NCI-H2107 treated with DMSO at 0.1 percent for 48 hours (cell line): Measurements from ENCODE around the gene ANAPC5.

Experiments used
- DNase-seq: peaks from one replicate; lab custom pipeline; 2025; ENCODE audit not compliant: unreplicated experiment; lab: John Stamatoyannopoulos, UW

ANAPC5 gene

GRCh38 chr12:121371404-121371803, 19.2 kb upstream of the ANAPC5 start:
- no peak for DNase-seq

GRCh38 chr12:121366063-121366459, 13.8 kb upstream of the ANAPC5 start:
- no peak for DNase-seq

GRCh38 chr12:121365416-121366062, 13.3 kb upstream of the ANAPC5 start:
- no peak for DNase-seq

- DNase-seq, result no peak
Observed at GRCh38 chr12:121364683-121365121, 12.5 kb upstream of the ANAPC5 start.

- no peak for DNase-seq
Observed at GRCh38 chr12:121358073-121358472, 5.9 kb upstream of the ANAPC5 start.

- DNase-seq, result no peak
Observed at GRCh38 chr12:121357331-121357730, 5.1 kb upstream of the ANAPC5 start.

- DNase-seq, result no peak
Observed at GRCh38 chr12:121356657-121357056, 4.4 kb upstream of the ANAPC5 start.

- DNase-seq, result no peak
Observed at GRCh38 chr12:121355818-121356217, 3.6 kb upstream of the ANAPC5 start.

- DNase-seq, result peak; percentile 95
Observed at GRCh38 chr12:121352682-121353018, 439 bp upstream of the ANAPC5 start.

- DNase-seq, result no peak
Observed at GRCh38 chr12:121346747-121347146, 5.5 kb downstream of the ANAPC5 start.

- DNase-seq, result no peak
Observed at GRCh38 chr12:121345151-121345815, 6.9 kb downstream of the ANAPC5 start.

GRCh38 chr12:121344506-121344905, 7.7 kb downstream of the ANAPC5 start:
- DNase-seq, result no peak

- DNase-seq, result no peak
Observed at GRCh38 chr12:121337416-121337815, 14.8 kb downstream of the ANAPC5 start.

GRCh38 chr12:121334513-121335343, 17.5 kb downstream of the ANAPC5 start:
- peak; percentile 86 for DNase-seq

GRCh38 chr12:121333747-121334146, 18.5 kb downstream of the ANAPC5 start:
- DNase-seq, result no peak

GRCh38 chr12:121331248-121331647, 21.0 kb downstream of the ANAPC5 start:
- no peak for DNase-seq

GRCh38 chr12:121330692-121331091, 21.5 kb downstream of the ANAPC5 start:
- DNase-seq, result peak; percentile 13

- DNase-seq, result no peak
Observed at GRCh38 chr12:121330195-121330594, 22.0 kb downstream of the ANAPC5 start.

- no peak for DNase-seq
Observed at GRCh38 chr12:121328620-121329019, 23.6 kb downstream of the ANAPC5 start.

- DNase-seq, result no peak
Observed at GRCh38 chr12:121326996-121327674, 25.1 kb downstream of the ANAPC5 start.

- DNase-seq, result no peak
Observed at GRCh38 chr12:121325922-121326396, 26.3 kb downstream of the ANAPC5 start.
